Measurements from ENCODE around the gene PSD.

DNA sequence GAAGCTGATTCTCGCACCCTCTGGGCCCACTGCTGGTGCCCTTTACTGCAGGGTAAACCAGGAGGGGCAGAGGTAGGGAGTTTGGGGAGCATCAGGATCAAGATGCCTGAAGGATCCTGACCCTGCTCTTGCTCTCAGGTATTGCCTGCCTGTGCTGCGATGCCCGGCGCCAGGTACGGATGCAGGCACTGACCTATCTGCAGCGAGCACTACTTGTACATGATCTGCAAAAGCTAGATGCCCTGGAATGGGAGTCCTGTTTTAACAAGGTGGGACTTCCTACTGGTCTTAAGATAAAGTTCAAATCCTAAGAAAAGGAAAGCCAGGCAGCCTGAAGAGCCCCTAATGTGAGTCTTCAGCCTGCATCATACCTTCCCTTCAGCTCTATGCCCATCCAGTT is 39.2 kb downstream of the PSD start:
- TF ChIP-seq, protein P1, sequence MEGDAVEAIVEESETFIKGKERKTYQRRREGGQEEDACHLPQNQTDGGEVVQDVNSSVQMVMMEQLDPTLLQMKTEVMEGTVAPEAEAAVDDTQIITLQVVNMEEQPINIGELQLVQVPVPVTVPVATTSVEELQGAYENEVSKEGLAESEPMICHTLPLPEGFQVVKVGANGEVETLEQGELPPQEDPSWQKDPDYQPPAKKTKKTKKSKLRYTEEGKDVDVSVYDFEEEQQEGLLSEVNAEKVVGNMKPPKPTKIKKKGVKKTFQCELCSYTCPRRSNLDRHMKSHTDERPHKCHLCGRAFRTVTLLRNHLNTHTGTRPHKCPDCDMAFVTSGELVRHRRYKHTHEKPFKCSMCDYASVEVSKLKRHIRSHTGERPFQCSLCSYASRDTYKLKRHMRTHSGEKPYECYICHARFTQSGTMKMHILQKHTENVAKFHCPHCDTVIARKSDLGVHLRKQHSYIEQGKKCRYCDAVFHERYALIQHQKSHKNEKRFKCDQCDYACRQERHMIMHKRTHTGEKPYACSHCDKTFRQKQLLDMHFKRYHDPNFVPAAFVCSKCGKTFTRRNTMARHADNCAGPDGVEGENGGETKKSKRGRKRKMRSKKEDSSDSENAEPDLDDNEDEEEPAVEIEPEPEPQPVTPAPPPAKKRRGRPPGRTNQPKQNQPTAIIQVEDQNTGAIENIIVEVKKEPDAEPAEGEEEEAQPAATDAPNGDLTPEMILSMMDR (conservative IDR thresholded peaks at IDR 0.05) = no peak
- TF ChIP-seq EZH2 (IDR thresholded peaks at IDR 0.05; ENCODE audit: low read depth) = no peak

Data from PC-9 (cell line).